Nephron progenitor cell (in vitro differentiated cells): ENCODE measurements around the gene WDR47.
A peak's percentile ranks its signal among the peaks of the same experiment; 100 is the strongest.

Experiments
- DNase-seq: peaks from one replicate; pipeline ENCODE4 v3.0.0; 2021
- H3K27ac Mint-ChIP-seq: 2 replicates; pipeline ENCODE4 v1.8.0; 2021; ENCODE audit warnings: mild to moderate bottlenecking, moderate library complexity, mixed read lengths
- H3K27me3 Mint-ChIP-seq: 2 replicates; pipeline ENCODE4 v1.8.0; 2021; ENCODE audit warnings: mild to moderate bottlenecking, low read depth, mixed read lengths; ENCODE audit not compliant: poor library complexity
- H3K36me3 Mint-ChIP-seq: 2 replicates; pipeline ENCODE4 v1.8.0; 2021; ENCODE audit warnings: low read depth, mixed read lengths
- H3K4me1 Mint-ChIP-seq: 2 replicates; pipeline ENCODE4 v1.8.0; 2021; ENCODE audit warnings: mixed read lengths
- H3K4me3 Mint-ChIP-seq: 2 replicates; pipeline ENCODE4 v1.8.0; 2021; ENCODE audit warnings: mild to moderate bottlenecking, moderate library complexity, mixed read lengths
- H3K9me3 Mint-ChIP-seq: 2 replicates; pipeline ENCODE4 v1.8.0; 2021; ENCODE audit warnings: mild to moderate bottlenecking, moderate library complexity, mixed read lengths
- CTCF ChIP-seq: fragments of 200-600 bp; sonication (generic); IDR thresholded peaks from 2 replicates; pipeline ENCODE4 v1.5.0; 2021; ENCODE audit warnings: antibody characterized with exemption

WDR47 gene

GRCh38 chr1:108969346-108969745, 72.6 kb downstream of the WDR47 start:
- Mint-ChIP-seq H3K27ac (no peak overlapping the region), H3K4me3 (no peak overlapping the region), H3K4me1 (no peaks in the 10 kb centered on the region), H3K27me3 (peaks cover 11% of the 10 kb centered on the region), H3K36me3 (peaks cover 31% of the 10 kb centered on the region), H3K9me3 (no peaks in the 10 kb centered on the region)
- DNase-seq, result no peak
- TF ChIP-seq CTCF, result no peak

- Mint-ChIP-seq H3K27me3 (peaks cover 18% of the 10 kb centered on the region), H3K27ac (peak within 1 kb of the TSS; percentile 66), H3K4me1 (peaks cover 15% of the 10 kb centered on the region), H3K9me3 (no peaks in the 10 kb centered on the region), H3K36me3 (peaks cover 29% of the 10 kb centered on the region), H3K4me3 (peak within 1 kb of the TSS; percentile 80)
- DNase-seq, result peak; percentile 89
- TF ChIP-seq CTCF, result no peak
Measured at GRCh38 chr1:108963052-108963686, 78.7 kb downstream of the WDR47 start, which contains the start of gene CLCC1. Gene CLCC1 (minus strand): TSS chr1:108963484. CDS start chr1:108950437, 13,047 bp downstream.

DNA sequence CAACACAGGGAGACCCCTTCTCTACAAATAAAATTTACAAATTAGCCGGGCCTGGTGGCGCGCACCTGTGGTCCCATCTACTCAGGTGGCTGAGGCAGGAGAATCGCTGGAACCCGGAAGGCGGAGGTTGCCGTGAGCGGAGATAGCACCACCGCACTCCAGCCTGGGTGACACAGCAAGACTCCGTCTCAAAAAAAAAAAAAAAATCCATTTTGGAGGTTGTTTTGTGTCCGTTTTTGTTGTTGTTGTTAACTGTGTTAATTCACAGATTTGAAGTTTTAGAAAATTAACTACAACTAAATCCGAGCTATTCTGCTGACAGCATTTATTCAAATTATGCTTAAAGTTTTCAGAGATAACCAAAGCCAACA, 79.2 kb downstream of the WDR47 start:
- no peak for TF ChIP-seq CTCF
- Mint-ChIP-seq H3K36me3 (peaks cover 30% of the 10 kb centered on the region), H3K4me3 (peak overlapping the region; percentile 80), H3K4me1 (peaks cover 19% of the 10 kb centered on the region), H3K27ac (no peak overlapping the region), H3K27me3 (peaks cover 18% of the 10 kb centered on the region), H3K9me3 (no peaks in the 10 kb centered on the region)
- DNase-seq, result peak; percentile 9

- no peak for DNase-seq
- H3K36me3 Mint-ChIP-seq, result peaks cover 31% of the 10 kb centered on the region
- H3K4me3 Mint-ChIP-seq, result peak overlapping the region; percentile 80
- no peaks in the 10 kb centered on the region for H3K9me3 Mint-ChIP-seq
- peaks cover 18% of the 10 kb centered on the region for H3K27me3 Mint-ChIP-seq
- TF ChIP-seq CTCF, result no peak
- peaks cover 22% of the 10 kb centered on the region for H3K4me1 Mint-ChIP-seq
- H3K27ac Mint-ChIP-seq, result no peak overlapping the region
Measured at GRCh38 chr1:108961752-108962486, 80.0 kb downstream of the WDR47 start.

DNA sequence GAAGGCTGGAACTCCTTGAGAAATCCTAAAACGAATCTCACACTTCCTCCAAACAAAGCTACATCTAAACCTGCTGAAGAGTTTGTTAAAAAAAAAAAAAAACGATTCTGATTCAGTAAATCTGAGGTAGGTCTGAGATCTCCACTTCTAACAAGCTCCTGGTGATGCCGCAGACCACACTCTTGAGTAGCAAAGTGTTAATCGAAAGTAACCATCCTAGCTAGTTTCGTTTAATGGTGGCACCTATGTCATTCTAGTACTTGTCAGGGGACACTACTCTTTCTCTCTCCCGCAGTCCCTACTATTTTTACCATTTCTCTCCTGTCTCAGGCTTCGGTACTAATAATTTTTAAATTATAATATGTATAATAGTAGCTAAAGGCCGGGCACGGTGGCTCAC, 80.7 kb downstream of the WDR47 start:
- no peak for TF ChIP-seq CTCF
- H3K9me3 Mint-ChIP-seq, result no peaks in the 10 kb centered on the region
- H3K27me3 Mint-ChIP-seq, result peaks cover 16% of the 10 kb centered on the region
- H3K36me3 Mint-ChIP-seq, result peaks cover 38% of the 10 kb centered on the region
- DNase-seq, result no peak
- H3K4me1 Mint-ChIP-seq, result peaks cover 22% of the 10 kb centered on the region
- H3K4me3 Mint-ChIP-seq, result no peak overlapping the region
- H3K27ac Mint-ChIP-seq, result no peak overlapping the region
